Epithelial cell of proximal tubule (primary cell): ENCODE data around the gene HERC2. TPM values are rescaled to one million over a fixed set of nuclear protein-coding genes. Genes with fewer than 3 reads are reported as not detected.

Source experiments
- DNase-seq: peaks from one replicate; pipeline ENCODE4 v3.0.0-alpha.2; 2011; ENCODE audit warnings: low read depth
- H3K4me3 ChIP-seq: 2 replicates; pipeline ENCODE4 v1.5.1; 2011; ENCODE audit warnings: low read depth, mild to moderate bottlenecking, low read length
- total RNA-seq: library from RNA; depleted of rRNA; stranded (reverse); fragments of >200 nt; gene quantifications from 2 replicates; pipeline ENCODE4 v1.2.3, GENCODE V29; 2015
- TF ChIP-seq, protein P1 (sequence below): conservative IDR thresholded peaks from 2 replicates; pipeline ENCODE4 v1.5.1; 2012; ENCODE audit warnings: low read depth, mild to moderate bottlenecking, low read length

HERC2 gene
- total RNA-seq, 1 donor from 2014 or later = 42.7 TPM

DNA sequence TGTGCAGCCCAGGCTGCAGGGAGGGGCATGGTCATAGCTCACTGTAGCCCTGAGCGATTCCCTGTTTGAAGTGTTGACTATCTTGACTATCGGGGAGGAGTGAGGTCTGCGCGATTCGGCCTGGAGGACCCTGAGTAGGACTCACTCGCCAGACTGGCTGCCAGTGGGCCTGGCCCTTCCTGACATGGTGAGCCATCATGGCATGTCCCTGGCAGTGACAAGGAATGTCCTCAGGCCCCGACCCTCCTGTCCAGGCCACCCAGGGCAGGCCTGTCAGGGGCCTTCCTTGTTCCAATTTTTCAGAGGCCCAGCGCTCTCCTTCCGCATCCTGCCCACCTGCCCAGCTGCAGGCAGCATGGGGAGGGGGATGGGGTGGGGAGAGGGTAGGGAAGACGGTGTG, 217.7 kb downstream of the HERC2 start:
- TF ChIP-seq, protein P1, sequence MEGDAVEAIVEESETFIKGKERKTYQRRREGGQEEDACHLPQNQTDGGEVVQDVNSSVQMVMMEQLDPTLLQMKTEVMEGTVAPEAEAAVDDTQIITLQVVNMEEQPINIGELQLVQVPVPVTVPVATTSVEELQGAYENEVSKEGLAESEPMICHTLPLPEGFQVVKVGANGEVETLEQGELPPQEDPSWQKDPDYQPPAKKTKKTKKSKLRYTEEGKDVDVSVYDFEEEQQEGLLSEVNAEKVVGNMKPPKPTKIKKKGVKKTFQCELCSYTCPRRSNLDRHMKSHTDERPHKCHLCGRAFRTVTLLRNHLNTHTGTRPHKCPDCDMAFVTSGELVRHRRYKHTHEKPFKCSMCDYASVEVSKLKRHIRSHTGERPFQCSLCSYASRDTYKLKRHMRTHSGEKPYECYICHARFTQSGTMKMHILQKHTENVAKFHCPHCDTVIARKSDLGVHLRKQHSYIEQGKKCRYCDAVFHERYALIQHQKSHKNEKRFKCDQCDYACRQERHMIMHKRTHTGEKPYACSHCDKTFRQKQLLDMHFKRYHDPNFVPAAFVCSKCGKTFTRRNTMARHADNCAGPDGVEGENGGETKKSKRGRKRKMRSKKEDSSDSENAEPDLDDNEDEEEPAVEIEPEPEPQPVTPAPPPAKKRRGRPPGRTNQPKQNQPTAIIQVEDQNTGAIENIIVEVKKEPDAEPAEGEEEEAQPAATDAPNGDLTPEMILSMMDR = no peak
- H3K4me3 ChIP-seq = no peak overlapping the region
- no peak for DNase-seq

DNA sequence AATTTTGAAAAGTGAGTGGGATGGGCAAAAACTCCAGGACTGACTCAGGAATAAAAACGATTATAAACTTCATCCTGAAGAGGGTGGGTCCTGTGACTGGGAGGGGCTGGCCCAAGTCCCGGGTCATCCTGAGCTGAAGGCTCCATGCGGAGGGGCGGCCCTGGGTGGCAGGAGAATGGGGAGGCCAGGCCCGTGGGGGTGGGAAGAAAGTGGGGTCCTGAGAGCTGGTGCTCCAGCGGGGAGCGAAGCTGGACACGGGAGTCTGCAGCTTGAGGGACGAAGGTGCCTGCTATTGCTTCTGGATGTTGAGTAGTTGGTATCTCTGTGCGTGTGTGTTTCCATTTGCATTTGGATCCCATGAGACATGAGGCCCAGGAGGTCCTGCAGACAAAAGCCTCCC, 218.1 kb downstream of the HERC2 start:
- TF ChIP-seq, protein P1 = no peak
- H3K4me3 ChIP-seq = no peak overlapping the region
- no peak for DNase-seq

DNA sequence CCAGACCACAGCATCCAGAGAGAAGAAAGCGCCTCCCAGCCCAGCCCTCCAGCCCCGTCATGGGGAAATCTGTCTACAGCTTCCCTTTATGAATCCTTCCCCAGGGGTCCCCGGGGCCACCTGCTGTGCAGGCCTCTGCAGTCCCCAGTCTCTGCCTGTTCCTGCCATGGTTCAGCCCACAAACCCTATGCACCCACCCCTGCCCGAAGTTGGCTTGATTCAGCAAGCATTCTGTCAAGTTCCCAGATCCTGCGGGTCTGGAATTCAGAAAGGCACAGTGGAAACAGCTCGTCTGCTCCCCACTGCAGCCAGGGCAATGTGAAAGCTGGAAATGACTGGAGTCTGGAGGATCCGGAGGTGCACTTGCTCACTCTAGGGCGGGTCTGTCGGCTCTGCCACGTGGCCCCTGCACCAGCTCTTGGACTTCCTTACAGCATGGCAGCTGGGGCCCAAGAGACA, 220.0 kb downstream of the HERC2 start:
- TF ChIP-seq, protein P1 = no peak
- no peak overlapping the region for H3K4me3 ChIP-seq
- DNase-seq = no peak

DNA sequence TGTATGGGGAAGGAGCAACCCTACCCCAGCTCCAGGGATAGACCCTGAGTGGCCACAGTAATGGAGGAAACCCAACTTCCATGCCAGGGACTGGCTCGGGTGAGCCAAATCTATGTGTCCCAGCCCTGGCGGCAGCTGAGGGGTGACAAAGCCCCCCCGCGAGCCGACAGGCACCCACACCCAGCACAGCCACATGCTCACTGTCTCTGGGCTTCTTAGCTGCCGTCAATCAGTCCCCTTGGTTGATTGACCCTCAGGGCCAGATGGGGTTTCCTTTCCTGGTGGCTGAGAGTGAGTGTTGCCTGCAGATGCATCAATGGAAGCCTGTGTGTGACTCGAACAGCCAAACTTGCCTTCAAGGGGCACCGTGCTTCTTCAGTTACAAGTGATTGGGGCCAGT, 220.8 kb downstream of the HERC2 start:
- H3K4me3 ChIP-seq = no peak overlapping the region
- DNase-seq = no peak
- TF ChIP-seq, protein P1 = no peak

DNA sequence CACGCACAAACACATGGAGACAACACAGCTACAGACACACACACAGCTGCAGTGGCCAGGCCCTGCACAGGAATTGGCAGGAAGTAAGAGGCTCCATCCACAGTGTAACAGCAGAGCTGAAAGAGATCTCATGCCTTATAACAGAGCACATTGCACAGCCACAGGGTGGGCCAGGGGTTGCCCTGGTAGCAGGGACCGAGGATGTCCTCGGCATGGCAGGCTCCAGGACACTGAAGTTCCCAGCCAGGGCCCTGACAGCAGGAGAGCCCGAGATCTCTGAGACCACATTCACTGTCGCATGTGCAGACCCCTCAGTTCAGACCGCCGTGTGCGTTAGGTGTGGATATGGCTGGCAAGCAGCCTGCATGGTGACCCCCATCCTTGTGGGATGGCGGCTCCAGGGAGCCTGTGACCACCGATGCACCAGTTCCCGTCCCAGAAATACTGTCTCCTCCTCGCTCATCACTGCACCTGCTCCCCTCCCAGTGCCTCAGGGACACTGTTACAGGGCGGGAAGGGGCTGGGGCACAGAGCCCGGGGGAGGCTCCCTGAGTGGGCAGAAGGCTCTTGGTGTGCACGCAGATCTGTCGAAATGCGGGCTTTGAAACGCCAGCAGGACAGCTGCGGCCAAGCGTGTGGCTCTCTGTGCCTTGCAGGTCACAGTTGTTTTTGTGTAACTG, 221.3 kb downstream of the HERC2 start:
- no peak for DNase-seq

DNA sequence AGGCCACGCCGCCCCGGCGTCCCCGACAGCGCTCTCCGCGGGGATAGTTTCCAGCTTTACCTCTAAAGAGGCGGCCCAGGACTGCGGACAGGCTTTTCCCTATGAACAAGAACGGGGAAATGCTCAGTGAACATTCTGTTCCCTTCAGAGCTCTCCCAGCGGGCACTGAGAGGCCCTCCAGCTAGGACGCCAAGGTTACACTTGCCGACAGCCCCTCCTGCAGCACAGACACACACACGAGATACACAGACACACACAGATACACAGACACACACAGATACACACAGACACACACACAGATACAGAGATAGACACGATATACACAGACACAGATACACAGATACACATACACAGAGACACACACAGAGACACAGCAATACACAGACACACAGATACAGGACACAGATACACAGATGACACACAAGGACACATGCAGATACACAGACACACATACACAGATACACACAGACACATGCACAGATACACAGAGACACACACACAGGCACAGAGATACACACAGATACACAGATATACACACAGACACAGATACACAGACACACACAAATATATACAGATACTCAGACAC, 222.3 kb downstream of the HERC2 start:
- DNase-seq = no peak
- TF ChIP-seq, protein P1 = no peak
- peak overlapping the region; percentile 11 for H3K4me3 ChIP-seq

More for the DNA sequence above, 221.3 kb downstream of the HERC2 start:
- TF ChIP-seq, protein P1 = no peak
- no peak overlapping the region for H3K4me3 ChIP-seq
